H9 (cell line): ENCODE results near the gene TJP3. TPM values are rescaled to one million over a fixed set of nuclear protein-coding genes. Genes with fewer than 3 reads are reported as not detected.
"Not testable (repeated sequence)": the region's sequence is repeated elsewhere in the genome, so short reads cannot be mapped to it uniquely, and the experiment has no call there.

ENCODE experiments used
- DNase-seq: peaks from one replicate; pipeline ENCODE4 v3.0.0-alpha.2; 2017
- H2AFZ ChIP-seq: one replicate; pipeline ENCODE4 v1.6.1; 2013; ENCODE audit warnings: mild to moderate bottlenecking, low read length, control low read depth, moderate library complexity
- H2AK5ac ChIP-seq: 2 replicates; pipeline ENCODE4 v1.6.1; 2013; ENCODE audit warnings: low read length, control low read depth, mixed read lengths; ENCODE audit not compliant: insufficient read length
- H2BK120ac ChIP-seq: one replicate; pipeline ENCODE4 v1.6.1; 2013; ENCODE audit warnings: low read depth, mild to moderate bottlenecking, low read length, control low read depth, inconsistent platforms; ENCODE audit not compliant: poor library complexity, severe bottlenecking
- H2BK12ac ChIP-seq: 2 replicates; pipeline ENCODE4 v1.6.1; 2013; ENCODE audit warnings: low read length, control low read depth, mixed read lengths, low read depth; ENCODE audit not compliant: insufficient read length
- H2BK15ac ChIP-seq: 2 replicates; pipeline ENCODE4 v1.6.1; 2013; ENCODE audit warnings: low read depth, low read length, control low read depth
- H2BK20ac ChIP-seq: one replicate; pipeline ENCODE4 v1.6.1; 2013; ENCODE audit warnings: low read depth, mild to moderate bottlenecking, low read length, control low read depth, inconsistent platforms; ENCODE audit not compliant: poor library complexity, severe bottlenecking
- H2BK5ac ChIP-seq: 2 replicates; pipeline ENCODE4 v1.6.1; 2013; ENCODE audit warnings: low read length, control low read depth, mixed read lengths; ENCODE audit not compliant: insufficient read length
- H3K14ac ChIP-seq: 2 replicates; pipeline ENCODE4 v1.6.1; 2013; ENCODE audit warnings: low read length, control low read depth; ENCODE audit not compliant: insufficient read depth
- H3K18ac ChIP-seq: 2 replicates; pipeline ENCODE4 v1.6.1; 2013; ENCODE audit warnings: low read depth, mild to moderate bottlenecking, mixed read lengths, low read length, control low read depth; ENCODE audit not compliant: insufficient read length
- H3K23ac ChIP-seq: 2 replicates; pipeline ENCODE4 v1.6.1; 2013; ENCODE audit warnings: low read length, control low read depth, mixed read lengths, low read depth; ENCODE audit not compliant: insufficient read length
- H3K23me2 ChIP-seq: 2 replicates; pipeline ENCODE4 v1.6.1; 2013; ENCODE audit warnings: low read depth, mild to moderate bottlenecking, mixed read lengths, low read length, control low read depth; ENCODE audit not compliant: insufficient read length, poor library complexity, severe bottlenecking
- H3K27ac ChIP-seq: 2 replicates; pipeline ENCODE4 v1.5.1; 2013; ENCODE audit warnings: low read length, control low read depth, mixed read lengths, low read depth; ENCODE audit not compliant: insufficient read length
- H3K27me3 ChIP-seq: 2 replicates; pipeline ENCODE4 v1.6.1; 2013; ENCODE audit warnings: low read length, control low read depth, inconsistent platforms; ENCODE audit not compliant: insufficient read depth
- H3K4ac ChIP-seq: 2 replicates; pipeline ENCODE4 v1.6.1; 2013; ENCODE audit warnings: low read depth, mild to moderate bottlenecking, control low read depth, inconsistent platforms, low read length, moderate library complexity
- H3K4me1 ChIP-seq: 2 replicates; pipeline ENCODE4 v1.6.1; 2013; ENCODE audit warnings: low read length, control low read depth, inconsistent platforms; ENCODE audit not compliant: insufficient read depth
- H3K4me2 ChIP-seq: 2 replicates; pipeline ENCODE4 v1.6.1; 2013; ENCODE audit warnings: low read length, control low read depth, mixed read lengths; ENCODE audit not compliant: insufficient read length, insufficient read depth
- H3K56ac ChIP-seq: 2 replicates; pipeline ENCODE4 v1.6.1; 2013; ENCODE audit warnings: low read depth, mild to moderate bottlenecking, mixed read lengths, low read length, control low read depth; ENCODE audit not compliant: insufficient read length
- H3K79me1 ChIP-seq: 2 replicates; pipeline ENCODE4 v1.6.1; 2013; ENCODE audit warnings: low read depth, mild to moderate bottlenecking, moderate library complexity, low read length, control low read depth, inconsistent platforms; ENCODE audit not compliant: insufficient read depth, poor library complexity, severe bottlenecking
- H3K79me2 ChIP-seq: 2 replicates; pipeline ENCODE4 v1.6.1; 2013; ENCODE audit warnings: low read length, control low read depth, inconsistent platforms; ENCODE audit not compliant: insufficient read depth
- H3K9ac ChIP-seq: 2 replicates; pipeline ENCODE4 v1.6.1; 2013; ENCODE audit warnings: low read length, control low read depth, mixed read lengths; ENCODE audit not compliant: insufficient read length; ENCODE audit errors: extremely low read depth
- H3K9me3 ChIP-seq: one replicate; pipeline ENCODE4 v1.6.1; 2013; ENCODE audit warnings: low read depth, low read length, inconsistent platforms; ENCODE audit not compliant: control insufficient read depth
- H3T11ph ChIP-seq: one replicate; pipeline ENCODE4 v1.6.1; 2013; ENCODE audit warnings: mild to moderate bottlenecking, low read length, control low read depth, inconsistent platforms
- H4K20me1 ChIP-seq: one replicate; pipeline ENCODE4 v1.6.1; 2013; ENCODE audit not compliant: control insufficient read depth, insufficient read length, insufficient read depth
- H4K5ac ChIP-seq: 2 replicates; pipeline ENCODE4 v1.6.1; 2013; ENCODE audit warnings: low read depth, mild to moderate bottlenecking, mixed read lengths, low read length, control low read depth; ENCODE audit not compliant: insufficient read length
- H4K8ac ChIP-seq: replicated peaks from 2 replicates; pipeline ENCODE4 v1.6.1; 2013; ENCODE audit warnings: low read length, control low read depth, mixed read lengths, low read depth; ENCODE audit not compliant: insufficient read length
- H4K91ac ChIP-seq: 2 replicates; pipeline ENCODE4 v1.6.1; 2013; ENCODE audit warnings: low read depth, mild to moderate bottlenecking, moderate library complexity, mixed read lengths, low read length, control low read depth; ENCODE audit not compliant: insufficient read length
- H3K27ac Mint-ChIP-seq, 3 experiments: 2 replicates in 2 of 3; 3 replicates in 1 of 3; pipeline ENCODE4 v1.8.0; 2020 to 2021; ENCODE audit warnings: mixed read lengths in 3 of 3, mild to moderate bottlenecking in 1 of 3, moderate library complexity in 1 of 3
- H3K27me3 Mint-ChIP-seq: 2 replicates; pipeline ENCODE4 v1.8.0; 2021; ENCODE audit warnings: low read depth, mild to moderate bottlenecking, moderate library complexity, mixed read lengths
- H3K36me3 Mint-ChIP-seq, 3 experiments: 2 replicates in 2 of 3; 3 replicates in 1 of 3; pipeline ENCODE4 v1.8.0; 2020 to 2021; ENCODE audit warnings: low read depth in 3 of 3, mixed read lengths in 3 of 3; ENCODE audit not compliant: insufficient read depth in 1 of 3
- H3K4me1 Mint-ChIP-seq, 2 experiments: 2 replicates each; pipeline ENCODE4 v1.8.0; 2020; ENCODE audit warnings: mixed read lengths in 2 of 2
- H3K4me3 Mint-ChIP-seq, 2 experiments: 2 replicates in 1 of 2; 3 replicates in 1 of 2; pipeline ENCODE4 v1.8.0; 2020 to 2021; ENCODE audit warnings: mild to moderate bottlenecking in 2 of 2, mixed read lengths in 2 of 2, moderate library complexity in 1 of 2
- H3K9me3 Mint-ChIP-seq, 2 experiments: 2 replicates in 1 of 2; 3 replicates in 1 of 2; pipeline ENCODE4 v1.8.0; 2020; ENCODE audit warnings: mild to moderate bottlenecking in 2 of 2, mixed read lengths in 2 of 2, moderate library complexity in 1 of 2
- WGBS: extraction: QIAGEN DNeasy Blood & Tissue Kit; methylation state at CpG from one replicate; pipeline ENCODE4 v1.1.7; 2013; ENCODE audit warnings: missing lambda C conversion rate, low lambda C conversion rate, mixed read lengths; ENCODE audit not compliant: insufficient read length; ENCODE audit errors: extremely low coverage; 5-methylcytosine and 5-hydroxymethylcytosine counted together
- total RNA-seq: library from RNA; stranded (reverse); gene quantifications from 2 replicates; pipeline ENCODE4 v1.2.1, GENCODE V29; 2021
- TF ChIP-seq, protein P1 (sequence below): fragments of 200-600 bp; sonication (generic); conservative IDR thresholded peaks from 3 replicates; pipeline ENCODE4 v1.8.0; 2021; ENCODE audit warnings: antibody characterized with exemption, mild to moderate bottlenecking

TJP3 gene
- total RNA-seq, 1 experiment from 2014 or later, result 27.3 TPM

DNA sequence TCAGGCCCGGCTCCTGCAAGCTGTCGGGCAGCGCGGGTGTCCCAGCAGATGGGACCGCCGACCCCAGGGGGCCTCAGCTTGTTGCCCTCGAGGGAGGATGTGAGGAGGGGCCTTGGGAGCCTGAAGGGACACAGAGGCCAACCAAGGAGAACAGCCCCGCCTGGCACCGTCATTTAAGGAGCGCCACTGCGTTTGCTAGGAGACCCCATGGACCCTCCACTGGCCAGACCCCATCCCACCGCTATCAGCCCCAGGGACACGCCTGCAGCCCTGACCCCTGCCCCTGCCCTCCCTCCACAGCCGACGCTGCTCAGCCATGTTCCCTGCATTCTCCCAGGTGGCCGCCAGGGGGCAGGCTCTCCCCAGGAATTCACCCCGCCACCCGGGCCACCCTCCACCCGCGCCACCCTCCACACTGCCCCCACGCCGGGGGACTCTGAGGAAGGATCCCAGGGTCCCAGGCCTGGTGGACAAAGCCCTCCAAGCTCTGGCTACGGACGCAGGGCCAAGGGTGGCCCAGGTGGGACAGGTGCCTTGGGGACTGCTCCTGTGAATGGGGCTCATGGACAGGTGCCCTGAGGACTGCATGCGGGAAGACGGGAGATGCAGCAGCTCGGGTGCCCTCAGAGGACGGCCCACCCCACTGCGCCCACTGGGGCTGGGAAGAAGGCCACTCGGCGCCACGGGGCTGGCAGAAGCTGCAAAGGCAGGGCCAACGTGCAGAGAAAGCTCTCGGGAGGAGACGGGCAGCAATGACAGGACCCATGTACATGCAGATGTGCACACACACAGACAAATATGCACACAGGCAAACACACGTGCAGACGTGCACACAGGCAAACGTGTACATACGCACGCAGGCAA, 42.3 kb upstream of the TJP3 start:
- Mint-ChIP-seq H3K4me3 (no peak overlapping the region), H3K36me3 (peaks cover 15 to 30% (median 24%) of the 10 kb centered on the region in 3 experiments), H3K27ac (peak overlapping the region in 1 of 3 experiments; percentile 70; a peak in 3 of 7 replicates), H3K27me3 (no peaks in the 10 kb centered on the region), H3K4me1 (peaks cover 8 to 20% of the 10 kb centered on the region in 2 experiments; a peak in 3 of 4 replicates), H3K9me3 (no peaks in the 10 kb centered on the region)
- H3K9me3 ChIP-seq, result no peaks in the 10 kb centered on the region
- no peaks in the 10 kb centered on the region for H3K23me2 ChIP-seq
- no peaks in the 10 kb centered on the region for H3K79me1 ChIP-seq
- H3K4ac ChIP-seq, result no peak overlapping the region
- H3T11ph ChIP-seq, result no peak overlapping the region
- H2AFZ ChIP-seq, result no peak overlapping the region
- no peak overlapping the region for H3K18ac ChIP-seq
- H4K5ac ChIP-seq, result no peak overlapping the region
- no peak overlapping the region for H3K27ac ChIP-seq
- H2BK5ac ChIP-seq, result no peak overlapping the region
- H3K79me2 ChIP-seq, result no peaks in the 10 kb centered on the region
- no peak overlapping the region for H3K9ac ChIP-seq
- no peak overlapping the region for H2BK15ac ChIP-seq
- H4K8ac ChIP-seq, result peak overlapping the region; percentile 35
- H3K14ac ChIP-seq, result no peak overlapping the region
- TF ChIP-seq, protein P1, sequence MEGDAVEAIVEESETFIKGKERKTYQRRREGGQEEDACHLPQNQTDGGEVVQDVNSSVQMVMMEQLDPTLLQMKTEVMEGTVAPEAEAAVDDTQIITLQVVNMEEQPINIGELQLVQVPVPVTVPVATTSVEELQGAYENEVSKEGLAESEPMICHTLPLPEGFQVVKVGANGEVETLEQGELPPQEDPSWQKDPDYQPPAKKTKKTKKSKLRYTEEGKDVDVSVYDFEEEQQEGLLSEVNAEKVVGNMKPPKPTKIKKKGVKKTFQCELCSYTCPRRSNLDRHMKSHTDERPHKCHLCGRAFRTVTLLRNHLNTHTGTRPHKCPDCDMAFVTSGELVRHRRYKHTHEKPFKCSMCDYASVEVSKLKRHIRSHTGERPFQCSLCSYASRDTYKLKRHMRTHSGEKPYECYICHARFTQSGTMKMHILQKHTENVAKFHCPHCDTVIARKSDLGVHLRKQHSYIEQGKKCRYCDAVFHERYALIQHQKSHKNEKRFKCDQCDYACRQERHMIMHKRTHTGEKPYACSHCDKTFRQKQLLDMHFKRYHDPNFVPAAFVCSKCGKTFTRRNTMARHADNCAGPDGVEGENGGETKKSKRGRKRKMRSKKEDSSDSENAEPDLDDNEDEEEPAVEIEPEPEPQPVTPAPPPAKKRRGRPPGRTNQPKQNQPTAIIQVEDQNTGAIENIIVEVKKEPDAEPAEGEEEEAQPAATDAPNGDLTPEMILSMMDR, result peak; percentile 95
- peaks cover 4% of the 10 kb centered on the region for H4K20me1 ChIP-seq
- H3K4me1 ChIP-seq, result no peaks in the 10 kb centered on the region
- H3K56ac ChIP-seq, result peak overlapping the region; percentile 13
- H2BK20ac ChIP-seq, result no peak overlapping the region
- no peak overlapping the region for H4K91ac ChIP-seq
- no peaks in the 10 kb centered on the region for H3K27me3 ChIP-seq
- H3K4me2 ChIP-seq, result no peak overlapping the region
- no peak overlapping the region for H2AK5ac ChIP-seq
- no peak overlapping the region for H2BK120ac ChIP-seq
- H2BK12ac ChIP-seq, result no peak overlapping the region
- H3K23ac ChIP-seq, result no peak overlapping the region
- no CpG with 5 or more reads among the region's 40 CpGs for WGBS
- DNase-seq, result peak; percentile 70

GRCh38 chr19:3666545-3666856, 41.7 kb upstream of the TJP3 start:
- H2BK20ac ChIP-seq, H3K79me2 ChIP-seq, H3K4me2 ChIP-seq, H3K18ac ChIP-seq, H4K91ac ChIP-seq, H2AFZ ChIP-seq, H2AK5ac ChIP-seq, H3K9ac ChIP-seq, H3K27me3 Mint-ChIP-seq, DNase-seq, H3K9me3 Mint-ChIP-seq, H4K5ac ChIP-seq, H2BK5ac ChIP-seq, H4K20me1 ChIP-seq, H3K27me3 ChIP-seq, H2BK15ac ChIP-seq, H3K9me3 ChIP-seq, H3K4ac ChIP-seq, H2BK12ac ChIP-seq, H2BK120ac ChIP-seq, H3K4me1 ChIP-seq, H3K4me3 Mint-ChIP-seq, H3K23ac ChIP-seq, H3K14ac ChIP-seq, H3T11ph ChIP-seq, H3K23me2 ChIP-seq, H3K27ac ChIP-seq, H3K79me1 ChIP-seq: not testable (repeated sequence)
- Histone ChIP-seq H3K56ac (peak overlapping the region; percentile 13), H4K8ac (peak overlapping the region; percentile 35)
- Mint-ChIP-seq H3K36me3 (peaks cover 13 to 24% (median 18%) of the 10 kb centered on the region in 3 experiments; a peak in 6 of 7 replicates), H3K27ac (peak overlapping the region in 1 of 3 experiments; percentile 70; a peak in 3 of 7 replicates), H3K4me1 (peaks cover 8 to 20% of the 10 kb centered on the region in 2 experiments; a peak in 3 of 4 replicates)
- WGBS, result no CpG with 5 or more reads among the region's 14 CpGs
